DOHH2 (cell line): Measurements from ENCODE around the gene ERC2.

Experiments
- H3F3A ChIP-seq: fragments of 200-600 bp; sonication (generic), shearing (Covaris generic); 2 replicates; pipeline ENCODE4 v1.6.0; 2016; ENCODE audit warnings: antibody characterized with exemption, mild to moderate bottlenecking; ENCODE audit not compliant: control insufficient read depth, insufficient read depth
- H3K27ac ChIP-seq: fragments of 200-600 bp; sonication (generic); 2 replicates; pipeline ENCODE4 v1.5.1; 2014; ENCODE audit warnings: low read depth, mild to moderate bottlenecking, low read length, moderate library complexity
- H3K27me3 ChIP-seq: fragments of 200-600 bp; sonication (generic); 2 replicates; pipeline ENCODE4 v1.6.1; 2014; ENCODE audit warnings: mild to moderate bottlenecking, low read length, mixed read lengths; ENCODE audit not compliant: control insufficient read depth
- H3K36me3 ChIP-seq: fragments of 200-600 bp; sonication (generic); 2 replicates; pipeline ENCODE4 v1.6.1; 2014; ENCODE audit warnings: mild to moderate bottlenecking, low read length, moderate library complexity, mixed read lengths; ENCODE audit not compliant: control insufficient read depth
- H3K4me1 ChIP-seq: fragments of 200-600 bp; sonication (generic); 2 replicates; pipeline ENCODE4 v1.6.1; 2014; ENCODE audit warnings: mild to moderate bottlenecking, low read length, mixed read lengths; ENCODE audit not compliant: control insufficient read depth
- H3K4me2 ChIP-seq: fragments of 200-600 bp; sonication (generic); 2 replicates; pipeline ENCODE4 v1.6.0; 2014; ENCODE audit warnings: mild to moderate bottlenecking, low read length, moderate library complexity
- H3K4me3 ChIP-seq: fragments of 200-600 bp; sonication (generic); 2 replicates; pipeline ENCODE4 v1.5.1; 2014; ENCODE audit warnings: mild to moderate bottlenecking, low read length, mixed read lengths
- H3K79me2 ChIP-seq: fragments of 200-600 bp; sonication (generic); 2 replicates; pipeline ENCODE4 v1.6.1; 2014; ENCODE audit warnings: mild to moderate bottlenecking, low read length, mixed read lengths; ENCODE audit not compliant: control insufficient read depth
- H3K9me2 ChIP-seq: fragments of 200-600 bp; sonication (generic); replicated peaks from 2 replicates; pipeline ENCODE4 v1.6.1; 2014; ENCODE audit warnings: mild to moderate bottlenecking, low read length, mixed read lengths; ENCODE audit not compliant: control insufficient read depth
- H3K9me3 ChIP-seq: fragments of 200-600 bp; sonication (generic); 2 replicates; pipeline ENCODE4 v1.6.1; 2014; ENCODE audit warnings: antibody characterized with exemption, low read length, mixed read lengths; ENCODE audit not compliant: control insufficient read depth, insufficient read depth
- H4K20me1 ChIP-seq: fragments of 200-600 bp; sonication (generic); 2 replicates; pipeline ENCODE4 v1.6.0; 2014; ENCODE audit warnings: low read depth, mild to moderate bottlenecking, antibody characterized with exemption, low read length, moderate library complexity; ENCODE audit not compliant: control insufficient read depth, insufficient read depth
- CTCF ChIP-seq: fragments of 200-600 bp; sonication (generic); IDR thresholded peaks from one replicate; pipeline ENCODE4 v1.5.1; 2014; ENCODE audit warnings: antibody characterized with exemption, mild to moderate bottlenecking, low read depth, low read length; ENCODE audit not compliant: poor library complexity, severe bottlenecking
- EZH2phosphoT487 ChIP-seq: fragments of 200-600 bp; sonication (generic); IDR thresholded peaks from 2 replicates; pipeline ENCODE4 v1.6.1; 2017; ENCODE audit warnings: borderline replicate concordance, mild to moderate bottlenecking, antibody characterized with exemption, low read length, moderate library complexity, mixed read lengths

The ERC2 gene

GRCh38 chr3:55775366-55776154 lies 692.7 kb downstream of the ERC2 start:
- no peak for TF ChIP-seq EZH2phosphoT487
- TF ChIP-seq CTCF, result no peak

GRCh38 chr3:55774856-55775255 lies 693.4 kb downstream of the ERC2 start:
- no peaks in the 10 kb centered on the region for H3K36me3 ChIP-seq
- no peak overlapping the region for H3K27ac ChIP-seq
- no peaks in the 10 kb centered on the region for H4K20me1 ChIP-seq
- H3F3A ChIP-seq, result no peaks in the 10 kb centered on the region
- no peaks in the 10 kb centered on the region for H3K4me1 ChIP-seq
- no peak for TF ChIP-seq EZH2phosphoT487
- TF ChIP-seq CTCF, result no peak
- H3K9me3 ChIP-seq, result no peaks in the 10 kb centered on the region
- H3K4me3 ChIP-seq, result no peak overlapping the region
- H3K9me2 ChIP-seq, result no peaks in the 10 kb centered on the region
- no peaks in the 10 kb centered on the region for H3K79me2 ChIP-seq
- no peak overlapping the region for H3K4me2 ChIP-seq
- no peaks in the 10 kb centered on the region for H3K27me3 ChIP-seq

More at GRCh38 chr3:55775366-55776154, 692.7 kb downstream of the ERC2 start:
- Histone ChIP-seq H3K36me3 (no peaks in the 10 kb centered on the region), H3K27ac (no peak overlapping the region), H3K79me2 (no peaks in the 10 kb centered on the region), H4K20me1 (no peaks in the 10 kb centered on the region), H3K27me3 (no peaks in the 10 kb centered on the region), H3K9me3 (no peaks in the 10 kb centered on the region), H3K4me3 (no peak overlapping the region), H3K4me2 (no peak overlapping the region), H3K9me2 (no peaks in the 10 kb centered on the region), H3K4me1 (no peaks in the 10 kb centered on the region), H3F3A (no peaks in the 10 kb centered on the region)

GRCh38 chr3:55771503-55771902 lies 696.8 kb downstream of the ERC2 start:
- no peaks in the 10 kb centered on the region for H3K27me3 ChIP-seq
- TF ChIP-seq CTCF (no peak), EZH2phosphoT487 (no peak)
- no peaks in the 10 kb centered on the region for H3K9me2 ChIP-seq

More at GRCh38 chr3:55771503-55771902, 696.8 kb downstream of the ERC2 start:
- no peak overlapping the region for H3K4me3 ChIP-seq
- H3K4me2 ChIP-seq, result no peak overlapping the region
- no peaks in the 10 kb centered on the region for H3F3A ChIP-seq
- no peaks in the 10 kb centered on the region for H3K9me3 ChIP-seq
- no peaks in the 10 kb centered on the region for H4K20me1 ChIP-seq
- H3K79me2 ChIP-seq, result no peaks in the 10 kb centered on the region
- no peaks in the 10 kb centered on the region for H3K36me3 ChIP-seq
- H3K4me1 ChIP-seq, result no peaks in the 10 kb centered on the region
- no peak overlapping the region for H3K27ac ChIP-seq
